Heart right ventricle (tissue), 16 donors: ENCODE data around the gene FGF9. TPM values are rescaled to one million over a fixed set of nuclear protein-coding genes. Genes with fewer than 3 reads are reported as not detected.

Experiments used
- ATAC-seq, 8 donors: fragments of 200-7000 bp; cut with Tn5 transposase; one replicate each; pipeline ENCODE4 v1.9.1; 2020; ENCODE audit warnings: mild to moderate bottlenecking in 8 of 8, moderate library complexity in 8 of 8, moderate number of reproducible peaks in 1 of 8
- DNase-seq, 2 donors: peaks; one replicate each; pipeline ENCODE4 v3.0.0-alpha.2; 2020
- H3K27ac ChIP-seq, 10 donors: fragments of 200-600 bp; sonication (generic) in 2 of 10; one replicate each; pipeline versions ENCODE4 v1.5.0 to v1.8.0; 2020 to 2022; ENCODE audit warnings: mild to moderate bottlenecking in 3 of 10
- H3K27me3 ChIP-seq, 7 donors: fragments of 200-600 bp; one replicate each; pipeline ENCODE4 v1.8.0; 2021 to 2022; ENCODE audit warnings: mild to moderate bottlenecking in 2 of 7
- H3K36me3 ChIP-seq, 9 donors: fragments of 200-600 bp; sonication (generic) in 1 of 9; one replicate each; pipeline versions ENCODE4 v1.5.0 to v1.8.0; 2020 to 2022; ENCODE audit warnings: mild to moderate bottlenecking in 2 of 9
- H3K4me1 ChIP-seq, 9 donors: fragments of 200-600 bp; sonication (generic) in 1 of 9; one replicate each; pipeline versions ENCODE4 v1.5.0 to v1.8.0; 2020 to 2022; ENCODE audit warnings: mild to moderate bottlenecking in 4 of 9
- H3K4me3 ChIP-seq, 10 donors: fragments of 200-600 bp; sonication (generic) in 2 of 10; one replicate each; pipeline versions ENCODE4 v1.5.0 to v1.8.0; 2020 to 2022; ENCODE audit warnings: mild to moderate bottlenecking in 7 of 10, moderate library complexity in 2 of 10
- H3K9me3 ChIP-seq, 11 donors: fragments of 200-600 bp in 10 of 11; sonication (generic) in 2 of 11; one replicate each; pipeline versions ENCODE4 v1.5.0 to v1.8.0; 2013 to 2022; ENCODE audit warnings: mild to moderate bottlenecking in 2 of 11, control low read depth in 1 of 11, moderate library complexity in 1 of 11
- WGBS, 2 donors: extraction: QIAGEN DNeasy Blood & Tissue Kit; methylation state at CpG; one replicate each; pipeline ENCODE4 v1.1.7; 2013; ENCODE audit warnings: inconsistent platforms in 1 of 2; 5-methylcytosine and 5-hydroxymethylcytosine counted together
- intact Hi-C, 10 donors: fragments of 100-400 bp; cut with DNase I; formaldehyde crosslinking; loops; one replicate each; pipeline versions ENCODE4 v1.11.1 to v1.14.2; 2022
- polyA plus RNA-seq, 2 donors: library from polyadenylated mRNA; stranded (reverse); fragments of 200-250 nt; gene quantifications; one replicate each; pipeline ENCODE4 v1.2.3, GENCODE V29; 2013
- total RNA-seq, 10 donors: library from RNA; stranded (reverse); fragmentation: NEBNext Ultra II Directional in 3 of 10; extraction: Animal tissue kit (Norgen Biotek cat#: 25700) in 3 of 10; gene quantifications; one replicate each; pipeline versions ENCODE4 v1.2.1 to v1.2.4, GENCODE V29; 2021 to 2023
- TF ChIP-seq, protein P1 (sequence below), 9 donors: fragments of 200-600 bp; sonication (generic) in 2 of 9; IDR thresholded peaks; one replicate each; pipeline versions ENCODE4 v1.5.0 to v1.8.0; 2021 to 2022; ENCODE audit warnings: antibody characterized with exemption in 9 of 9, mild to moderate bottlenecking in 5 of 9, moderate library complexity in 1 of 9
- donor health status: Arrhythmogenic right ventricular cardiomyopathy.
- donor health status: ischemic (EF 13 %, LVEDD 7.1; RV severe dilation, severe dysfunction).
- donor health status: healthy with polysubstance abuse.
- donor health status: DM: no; HTN: yes; CAD: no.
- donor health status: DM: no; HTN: no; CAD: no.
- donor health status: ischemic (EF 25% LVEDD 6.9; RV normal size, moderate dysfunction).
- donor health status: ischemic (EF 25% LVEDD 5.7; RV mildly dilated, moderate dysfunction).
- donor health status: healthy.
- donor health status: DM: yes; HTN: yes; CAD: no.
- donor health status: Ischemic cardiomyopathy.
- donor health status: ischemic (EF 35%, LVEDD 5.7; RV mildly dilated, moderate dysfunction).
- donor health status: nonischemic (EF 11% LVEDD 7.7; RV severe dilation, severe dysfunction).
- donor health status: DM: yes; HTN: yes; CAD: no.
- donor health status: PGD.
- donor health status: ischemic (EF 29% LVEDD 5.4; RV normal size, mild dysfunction).
- donor health status: nonischemic (EF 23%, LVEDD 6.1; RV moderate dilation, normal function).

The FGF9 gene
- total and polyA plus RNA-seq, 12 donors, result 0.96 to 14.0 (median 9.3) TPM

DNA sequence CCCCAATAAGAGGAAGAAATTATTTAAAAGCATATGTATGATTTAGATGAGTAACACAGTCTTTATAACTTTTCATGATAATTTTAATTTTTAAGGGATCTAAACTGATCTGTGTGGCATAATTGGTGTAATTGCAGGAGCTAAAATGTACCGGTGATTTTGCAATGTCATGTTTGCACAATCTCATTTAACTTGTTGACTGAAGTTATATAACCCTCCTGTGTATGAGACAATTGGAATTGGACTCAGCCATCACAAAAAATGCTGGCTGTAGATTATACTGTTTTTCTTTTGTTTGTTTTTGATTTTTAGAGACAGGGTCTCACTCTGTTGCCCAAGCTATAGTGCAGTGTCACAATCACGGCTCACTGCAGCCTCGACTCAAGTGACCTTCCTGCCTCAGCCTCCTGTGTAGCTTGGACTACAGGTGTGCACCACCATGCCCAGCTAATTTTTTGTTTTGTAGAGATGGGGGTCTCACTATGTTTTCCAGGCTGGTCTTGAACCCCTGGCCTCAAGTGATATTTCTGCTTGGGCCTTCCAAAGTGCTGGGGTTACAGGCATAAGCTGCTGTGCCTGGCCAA is 26.1 kb downstream of the FGF9 start:
- H3K27me3 ChIP-seq, result peaks cover 0 to 3% (median 0%) of the 10 kb centered on the region in 7 donors
- no peaks in the 10 kb centered on the region for H3K36me3 ChIP-seq
- ATAC-seq (no peak), DNase-seq (no peak)
- 78 to 90% methylated on average over 3 of the region's 3 CpGs for WGBS, 2 donors
- no peaks in the 10 kb centered on the region for H3K9me3 ChIP-seq
- H3K4me1 ChIP-seq, result peaks cover 0 to 21% (median 9%) of the 10 kb centered on the region in 9 donors
- no peak overlapping the region for H3K4me3 ChIP-seq
- intact Hi-C loops, result no loop called here
- TF ChIP-seq, protein P1, sequence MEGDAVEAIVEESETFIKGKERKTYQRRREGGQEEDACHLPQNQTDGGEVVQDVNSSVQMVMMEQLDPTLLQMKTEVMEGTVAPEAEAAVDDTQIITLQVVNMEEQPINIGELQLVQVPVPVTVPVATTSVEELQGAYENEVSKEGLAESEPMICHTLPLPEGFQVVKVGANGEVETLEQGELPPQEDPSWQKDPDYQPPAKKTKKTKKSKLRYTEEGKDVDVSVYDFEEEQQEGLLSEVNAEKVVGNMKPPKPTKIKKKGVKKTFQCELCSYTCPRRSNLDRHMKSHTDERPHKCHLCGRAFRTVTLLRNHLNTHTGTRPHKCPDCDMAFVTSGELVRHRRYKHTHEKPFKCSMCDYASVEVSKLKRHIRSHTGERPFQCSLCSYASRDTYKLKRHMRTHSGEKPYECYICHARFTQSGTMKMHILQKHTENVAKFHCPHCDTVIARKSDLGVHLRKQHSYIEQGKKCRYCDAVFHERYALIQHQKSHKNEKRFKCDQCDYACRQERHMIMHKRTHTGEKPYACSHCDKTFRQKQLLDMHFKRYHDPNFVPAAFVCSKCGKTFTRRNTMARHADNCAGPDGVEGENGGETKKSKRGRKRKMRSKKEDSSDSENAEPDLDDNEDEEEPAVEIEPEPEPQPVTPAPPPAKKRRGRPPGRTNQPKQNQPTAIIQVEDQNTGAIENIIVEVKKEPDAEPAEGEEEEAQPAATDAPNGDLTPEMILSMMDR (IDR thresholded peaks at IDR 0.05), result no peak
- no peak overlapping the region for H3K27ac ChIP-seq

- peak overlapping the region in 1 of 10 donors; percentile 39 for H3K27ac ChIP-seq
- WGBS, 2 donors, result 43 to 44% methylated on average over 5 of the region's 5 CpGs
- H3K36me3 ChIP-seq, result no peaks in the 10 kb centered on the region
- H3K27me3 ChIP-seq, result peaks cover 0 to 4% (median 0%) of the 10 kb centered on the region in 7 donors
- H3K4me1 ChIP-seq, result peaks cover 0 to 19% (median 9%) of the 10 kb centered on the region in 9 donors
- peak in 2 of 8 donors; percentile 14 to 49 for ATAC-seq
- H3K9me3 ChIP-seq, result no peaks in the 10 kb centered on the region
- no peak overlapping the region for H3K4me3 ChIP-seq
- TF ChIP-seq, protein P1 (IDR thresholded peaks at IDR 0.05), result no peak
- intact Hi-C loops, result no loop called here
- no peak for DNase-seq
Measured at GRCh38 chr13:21698817-21699679, 28.2 kb downstream of the FGF9 start.

DNA sequence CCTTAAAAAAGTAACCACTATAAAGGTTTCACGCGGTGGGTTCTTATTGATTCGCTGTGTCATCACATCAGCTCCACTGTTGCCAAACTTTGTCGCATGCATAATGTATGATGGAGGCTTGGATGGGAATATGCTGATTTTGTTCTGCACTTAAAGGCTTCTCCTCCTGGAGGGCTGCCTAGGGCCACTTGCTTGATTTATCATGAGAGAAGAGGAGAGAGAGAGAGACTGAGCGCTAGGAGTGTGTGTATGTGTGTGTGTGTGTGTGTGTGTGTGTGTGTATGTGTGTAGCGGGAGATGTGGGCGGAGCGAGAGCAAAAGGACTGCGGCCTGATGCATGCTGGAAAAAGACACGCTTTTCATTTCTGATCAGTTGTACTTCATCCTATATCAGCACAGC is 30.6 kb downstream of the FGF9 start:
- Histone ChIP-seq H3K9me3 (no peaks in the 10 kb centered on the region), H3K4me1 (peaks cover 0 to 18% (median 9%) of the 10 kb centered on the region in 9 donors), H3K4me3 (no peak overlapping the region), H3K27me3 (peaks cover 0 to 4% (median 0%) of the 10 kb centered on the region in 7 donors), H3K36me3 (no peaks in the 10 kb centered on the region), H3K27ac (no peak overlapping the region)
- TF ChIP-seq, protein P1 (IDR thresholded peaks at IDR 0.05), result no peak
- no peak for ATAC-seq
- WGBS, 2 donors, result 88 to 92% methylated on average over 10 of the region's 10 CpGs
- intact Hi-C loops, result no loop called here
- DNase-seq, result no peak

DNA sequence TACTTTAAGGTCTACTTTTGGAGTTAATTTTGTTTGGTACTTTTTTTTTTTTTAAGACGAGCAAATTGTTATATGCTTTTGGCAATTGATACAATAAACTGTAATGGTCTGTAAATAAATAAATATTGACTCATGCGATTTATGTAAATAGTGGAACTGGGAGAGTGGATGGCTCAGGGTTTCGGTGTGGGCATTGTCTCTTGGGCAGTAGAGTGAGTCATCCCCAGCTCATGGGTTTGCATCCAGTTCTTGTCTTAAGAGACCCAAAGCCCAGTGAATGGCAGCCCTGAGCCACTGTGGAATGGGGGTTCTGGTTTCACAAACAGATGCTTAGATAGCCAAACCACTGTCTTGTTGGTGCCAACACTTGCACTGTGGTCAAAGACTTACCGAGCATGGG is 33.0 kb downstream of the FGF9 start:
- ATAC-seq, result no peak

More for the DNA sequence above, 33.0 kb downstream of the FGF9 start:
- Histone ChIP-seq H3K4me1 (peaks cover 0 to 10% (median 6%) of the 10 kb centered on the region in 9 donors), H3K4me3 (no peak overlapping the region), H3K9me3 (no peaks in the 10 kb centered on the region), H3K27me3 (peaks cover 0 to 4% (median 0%) of the 10 kb centered on the region in 7 donors), H3K36me3 (no peaks in the 10 kb centered on the region), H3K27ac (no peak overlapping the region)
- WGBS, 2 donors, result 78 to 84% methylated on average over 4 of the region's 4 CpGs
- TF ChIP-seq, protein P1 (IDR thresholded peaks at IDR 0.05), result no peak
- no peak for DNase-seq
- intact Hi-C loops, result no loop called here
